Upper lobe of left lung (tissue), 6 donors: ENCODE results near the gene LAMB1. TPM values are rescaled to one million over a fixed set of nuclear protein-coding genes. Genes with fewer than 3 reads are reported as not detected.

ENCODE experiments used
- ATAC-seq, 2 donors: fragments of 200-7000 bp; cut with Tn5 transposase; one replicate each; pipeline ENCODE4 v1.9.1; 2022; ENCODE audit warnings: mild to moderate bottlenecking in 2 of 2, moderate library complexity in 2 of 2; ENCODE audit not compliant: low FRiP score in 2 of 2
- DNase-seq, 2 donors: peaks; one replicate each; pipeline ENCODE4 v3.0.0-alpha.2; 2019 to 2020
- H3K27ac ChIP-seq, 4 donors: fragments of 200-600 bp; sonication (generic); one replicate each; pipeline ENCODE4 v1.5.1; 2016 to 2019
- H3K27me3 ChIP-seq, 4 donors: fragments of 200-600 bp; sonication (generic); one replicate each; pipeline ENCODE4 v1.5.1; 2017 to 2019
- H3K36me3 ChIP-seq, 4 donors: fragments of 200-600 bp; sonication (generic); one replicate each; pipeline ENCODE4 v1.5.1; 2016 to 2019
- H3K4me1 ChIP-seq, 4 donors: fragments of 200-600 bp; sonication (generic); one replicate each; pipeline ENCODE4 v1.5.1; 2018 to 2019
- H3K4me3 ChIP-seq, 4 donors: fragments of 200-600 bp; sonication (generic); one replicate each; pipeline ENCODE4 v1.5.1; 2017 to 2019; ENCODE audit warnings: mild to moderate bottlenecking in 2 of 4, moderate library complexity in 1 of 4
- H3K9me3 ChIP-seq, 4 donors: fragments of 200-600 bp; sonication (generic); one replicate each; pipeline ENCODE4 v1.5.1; 2018 to 2019
- CTCF ChIP-seq, 6 experiments: fragments of 450-650 bp in 4 of 6; fragments of 200-600 bp in 2 of 6; sonication (generic) in 2 of 6; IDR thresholded peaks; one replicate each; pipeline ENCODE4 v1.5.1; 2016 to 2019; ENCODE audit warnings: antibody characterized with exemption in 6 of 6
- EP300 ChIP-seq, 4 donors: sonication (generic); formaldehyde crosslinking; IDR thresholded peaks; one replicate each; pipeline ENCODE4 v1.5.1; 2017; ENCODE audit warnings: antibody characterized with exemption in 4 of 4, control low read depth in 2 of 4
- POLR2A ChIP-seq, 4 donors: fragments of 450-650 bp; IDR thresholded peaks; one replicate each; pipeline ENCODE4 v1.5.1; 2016 to 2017; ENCODE audit warnings: antibody characterized with exemption in 4 of 4, mild to moderate bottlenecking in 2 of 4
- POLR2AphosphoS5 ChIP-seq, 2 donors: sonication (generic); formaldehyde crosslinking; IDR thresholded peaks; one replicate each; pipeline ENCODE4 v1.5.1; 2017; ENCODE audit warnings: antibody characterized with exemption in 2 of 2
- WGBS, 2 donors: methylation state at CpG; one replicate each; pipeline ENCODE4 v1.1.5; 2017 to 2018; 5-methylcytosine and 5-hydroxymethylcytosine counted together
- total RNA-seq, 6 donors: library from RNA; depleted of rRNA in 4 of 6; stranded (reverse); fragments of >200 nt in 4 of 6; gene quantifications; one replicate each; pipeline versions ENCODE4 v1.1.0 to v1.2.1, GENCODE V29; 2016 to 2021
- donor health status: DM: no; HTN: no; CAD: no; lungs with moderate emphysema.
- donor health status: DM: no; HTN: yes; CAD: no; lungs with severe emphysema.

LAMB1 gene
- total RNA-seq, 6 donors from 2014 or later = 100 to 443 (median 135) TPM

GRCh38 chr7:107989618-107990373 lies 13.2 kb downstream of the LAMB1 start:
- Histone ChIP-seq H3K36me3 (peaks cover 0 to 30% (median 0%) of the 10 kb centered on the region in 4 donors), H3K27me3 (no peaks in the 10 kb centered on the region), H3K4me3 (no peak overlapping the region), H3K9me3 (no peaks in the 10 kb centered on the region), H3K27ac (peak overlapping the region in 3 of 4 donors; percentile 2 to 42 (median 25)), H3K4me1 (no peaks in the 10 kb centered on the region)
- no peak for ATAC-seq
- no peak for DNase-seq
- WGBS, 2 donors = 81 to 83% methylated on average over 9 of the region's 9 CpGs
- TF ChIP-seq POLR2AphosphoS5 (IDR thresholded peaks at IDR 0.05) = no peak
- TF ChIP-seq EP300 (IDR thresholded peaks at IDR 0.05) = no peak
- no peak for TF ChIP-seq POLR2A (IDR thresholded peaks at IDR 0.05)
- no peak for TF ChIP-seq CTCF (IDR thresholded peaks at IDR 0.05)

- no peak overlapping the region for H3K27ac ChIP-seq
- no peak for ATAC-seq
- H3K4me3 ChIP-seq = no peak overlapping the region
- H3K9me3 ChIP-seq = no peaks in the 10 kb centered on the region
- H3K27me3 ChIP-seq = no peaks in the 10 kb centered on the region
- DNase-seq = no peak
- H3K36me3 ChIP-seq = peaks cover 0 to 29% (median 0%) of the 10 kb centered on the region in 4 donors
- peaks cover 0 to 17% (median 9%) of the 10 kb centered on the region in 4 donors for H3K4me1 ChIP-seq
- TF ChIP-seq POLR2A (IDR thresholded peaks at IDR 0.05) (no peak), CTCF (IDR thresholded peaks at IDR 0.05) (peak in 1 of 6 experiments; percentile 18), EP300 (IDR thresholded peaks at IDR 0.05) (no peak)
- 36 to 42% methylated on average over 2 of the region's 2 CpGs for WGBS, 2 donors
Observed at GRCh38 chr7:107982918-107983389, 20.0 kb downstream of the LAMB1 start.

GRCh38 chr7:107982042-107982840 lies 20.7 kb downstream of the LAMB1 start:
- H3K36me3 ChIP-seq = peaks cover 0 to 28% (median 0%) of the 10 kb centered on the region in 4 donors
- no peak overlapping the region for H3K4me3 ChIP-seq
- no peak overlapping the region for H3K27ac ChIP-seq
- H3K27me3 ChIP-seq = no peaks in the 10 kb centered on the region
- DNase-seq (no peak), ATAC-seq (no peak)
- H3K4me1 ChIP-seq = peaks cover 0 to 17% (median 9%) of the 10 kb centered on the region in 4 donors
- no peaks in the 10 kb centered on the region for H3K9me3 ChIP-seq
- TF ChIP-seq POLR2A (IDR thresholded peaks at IDR 0.05) = no peak
- no peak for TF ChIP-seq POLR2AphosphoS5 (IDR thresholded peaks at IDR 0.05)
- no peak for TF ChIP-seq CTCF (IDR thresholded peaks at IDR 0.05)
- TF ChIP-seq EP300 (IDR thresholded peaks at IDR 0.05) = no peak
- WGBS, 2 donors = 62 to 66% methylated on average over 9 of the region's 9 CpGs

- Histone ChIP-seq H3K4me3 (no peak overlapping the region), H3K27ac (no peak overlapping the region), H3K36me3 (peaks cover 0 to 27% (median 0%) of the 10 kb centered on the region in 4 donors), H3K27me3 (no peaks in the 10 kb centered on the region), H3K9me3 (no peaks in the 10 kb centered on the region), H3K4me1 (peaks cover 0 to 17% (median 9%) of the 10 kb centered on the region in 4 donors)
- no peak for DNase-seq
- no peak for ATAC-seq
- 72 to 82% methylated on average over 4 of the region's 4 CpGs for WGBS, 2 donors
- TF ChIP-seq EP300 (IDR thresholded peaks at IDR 0.05) = no peak
- TF ChIP-seq POLR2A (IDR thresholded peaks at IDR 0.05) = no peak
- TF ChIP-seq CTCF (IDR thresholded peaks at IDR 0.05) = no peak
- no peak for TF ChIP-seq POLR2AphosphoS5 (IDR thresholded peaks at IDR 0.05)
Observed at GRCh38 chr7:107981466-107981865, 21.5 kb downstream of the LAMB1 start.
